Lung (tissue), 12 donors: ENCODE data around the gene GPR141. TPM values are rescaled to one million over a fixed set of nuclear protein-coding genes. Genes with fewer than 3 reads are reported as not detected.

Experiments used
- ATAC-seq: fragments of 200-7000 bp; cut with Tn5 transposase; one replicate; pipeline ENCODE4 v1.9.1; 2020; ENCODE audit warnings: moderate number of reproducible peaks; ENCODE audit not compliant: insufficient read depth, low FRiP score
- DNase-seq, 3 donors: peaks; one replicate each; pipeline ENCODE4 v3.0.0-alpha.2; 2013 to 2017
- H3K27ac ChIP-seq, 2 donors: one replicate each; pipeline ENCODE4 v1.5.1; 2013; ENCODE audit warnings: mild to moderate bottlenecking in 2 of 2, moderate library complexity in 2 of 2, control low read depth in 1 of 2, inconsistent platforms in 1 of 2, low read depth in 1 of 2, low read length in 1 of 2
- H3K27me3 ChIP-seq, 3 donors: one replicate each; pipeline ENCODE4 v1.5.1; 2013; ENCODE audit warnings: low read length in 2 of 3; ENCODE audit not compliant: control insufficient read depth in 3 of 3, insufficient read depth in 3 of 3
- H3K36me3 ChIP-seq, 4 donors: one replicate each; pipeline ENCODE4 v1.5.1; 2013; ENCODE audit warnings: low read length in 4 of 4, mild to moderate bottlenecking in 1 of 4, moderate library complexity in 1 of 4; ENCODE audit not compliant: control insufficient read depth in 4 of 4, insufficient read depth in 4 of 4
- H3K4me1 ChIP-seq, 5 donors: one replicate each; pipeline ENCODE4 v1.5.1; 2013; ENCODE audit warnings: low read length in 5 of 5, mild to moderate bottlenecking in 2 of 5, moderate library complexity in 1 of 5; ENCODE audit not compliant: control insufficient read depth in 5 of 5, insufficient read depth in 5 of 5
- H3K4me3 ChIP-seq: one replicate; pipeline ENCODE4 v1.5.1; 2013; ENCODE audit warnings: mild to moderate bottlenecking, control low read depth, moderate library complexity
- H3K9ac ChIP-seq, 2 donors: one replicate each; pipeline ENCODE4 v1.5.1; 2013; ENCODE audit warnings: low read length in 2 of 2, control low read depth in 1 of 2; ENCODE audit not compliant: insufficient read depth in 1 of 2
- H3K9me3 ChIP-seq, 4 donors: one replicate each; pipeline ENCODE4 v1.5.1; 2013; ENCODE audit warnings: low read length in 3 of 4, mild to moderate bottlenecking in 1 of 4, moderate library complexity in 1 of 4; ENCODE audit not compliant: control insufficient read depth in 4 of 4, insufficient read depth in 3 of 4
- CTCF ChIP-seq: IDR thresholded peaks from 2 replicates; pipeline ENCODE4 v1.5.1; 2012; ENCODE audit warnings: mild to moderate bottlenecking; ENCODE audit errors: control extremely low read depth, extremely low read depth
- WGBS, 2 donors: extraction: QIAGEN DNeasy Blood & Tissue Kit; methylation state at CpG; one replicate each; pipeline ENCODE4 v1.1.7; 2013; 5-methylcytosine and 5-hydroxymethylcytosine counted together
- polyA plus RNA-seq, 2 donors: library from polyadenylated mRNA; stranded (reverse); fragments of 200-250 nt; gene quantifications; one replicate each; pipeline ENCODE4 v1.2.1, GENCODE V29; 2013
- total RNA-seq, 2 donors: library from RNA; depleted of rRNA in 1 of 2; stranded (reverse); fragments of >200 nt in 1 of 2; gene quantifications; one replicate each; pipeline ENCODE4 v1.2.1, GENCODE V29; 2014 to 2021
- donor health status: control.
- donor health status: control.
- donor health status: Bipolar disorder and iron deficiency.
- donor health status: healthy.
- donor health status: DM: yes; HTN: yes; CAD: no.

The GPR141 gene
- total and polyA plus RNA-seq, 4 donors = 0.39 to 8.7 (median 4.7) TPM

- H3K27ac ChIP-seq = no peak overlapping the region
- no peaks in the 10 kb centered on the region for H3K27me3 ChIP-seq
- no peak for TF ChIP-seq CTCF
- no peak overlapping the region for H3K4me3 ChIP-seq
- H3K9ac ChIP-seq = no peak overlapping the region
- ATAC-seq (no peak), DNase-seq (no peak)
- no peaks in the 10 kb centered on the region for H3K36me3 ChIP-seq
- 68 to 82% methylated on average over 1 of the region's 1 CpG for WGBS, 2 donors
- H3K9me3 ChIP-seq = no peaks in the 10 kb centered on the region
- no peaks in the 10 kb centered on the region for H3K4me1 ChIP-seq
Measured at GRCh38 chr7:37657816-37658215, 25.8 kb upstream of the GPR141 start.

- TF ChIP-seq CTCF = no peak
- Histone ChIP-seq H3K9me3 (no peaks in the 10 kb centered on the region), H3K9ac (no peak overlapping the region), H3K4me1 (no peaks in the 10 kb centered on the region), H3K36me3 (no peaks in the 10 kb centered on the region), H3K27ac (no peak overlapping the region), H3K4me3 (no peak overlapping the region), H3K27me3 (no peaks in the 10 kb centered on the region)
- DNase-seq = no peak
- no peak for ATAC-seq
- 80 to 89% methylated on average over 2 of the region's 2 CpGs for WGBS, 2 donors
Measured at GRCh38 chr7:37659971-37660565, 23.5 kb upstream of the GPR141 start.

GRCh38 chr7:37660614-37661013 is 23.0 kb upstream of the GPR141 start:
- Histone ChIP-seq H3K4me1 (no peaks in the 10 kb centered on the region), H3K9ac (no peak overlapping the region), H3K4me3 (no peak overlapping the region), H3K36me3 (no peaks in the 10 kb centered on the region), H3K9me3 (no peaks in the 10 kb centered on the region), H3K27ac (no peak overlapping the region), H3K27me3 (no peaks in the 10 kb centered on the region)
- DNase-seq (no peak), ATAC-seq (no peak)
- TF ChIP-seq CTCF = no peak
- WGBS, 2 donors = 92 to 100% methylated on average over 4 of the region's 4 CpGs

- Histone ChIP-seq H3K27ac (no peak overlapping the region), H3K9ac (no peak overlapping the region), H3K9me3 (no peaks in the 10 kb centered on the region), H3K36me3 (no peaks in the 10 kb centered on the region), H3K27me3 (no peaks in the 10 kb centered on the region), H3K4me3 (no peak overlapping the region), H3K4me1 (no peaks in the 10 kb centered on the region)
- no peak for ATAC-seq
- no peak for DNase-seq
- 19 to 51% methylated on average over 4 of the region's 4 CpGs for WGBS, 2 donors
- TF ChIP-seq CTCF = no peak
Measured at GRCh38 chr7:37663693-37664092, 19.9 kb upstream of the GPR141 start.
